Naive B cell (primary cell): ENCODE results near the gene VIP. TPM values are rescaled to one million over a fixed set of nuclear protein-coding genes. Genes with fewer than 3 reads are reported as not detected.
A peak's percentile ranks its signal among the peaks of the same experiment; 100 is the strongest.

Experiments
- ATAC-seq, 2 donors: fragments of 150-1000 bp; cut with Tn5 transposase; 2 replicates each; pipeline ENCODE4 v1.10.0; 2021; ENCODE audit warnings: low read depth in 2 of 2, mild to moderate bottlenecking in 2 of 2, moderate library complexity in 2 of 2
- DNase-seq: peaks from one replicate; pipeline ENCODE4 v3.0.0; 2022
- H3K27ac Mint-ChIP-seq, 6 donors: one replicate each; pipeline ENCODE4 v1.8.0; 2020 to 2022; ENCODE audit warnings: mild to moderate bottlenecking in 6 of 6, mixed read lengths in 6 of 6, moderate library complexity in 5 of 6, inconsistent platforms in 2 of 6
- H3K27me3 Mint-ChIP-seq, 3 donors: one replicate each; pipeline ENCODE4 v1.8.0; 2021 to 2022; ENCODE audit warnings: mixed read lengths in 3 of 3, mild to moderate bottlenecking in 1 of 3
- H3K36me3 Mint-ChIP-seq, 2 donors: one replicate each; pipeline ENCODE4 v1.8.0; 2020 to 2022; ENCODE audit warnings: mixed read lengths in 2 of 2, inconsistent platforms in 1 of 2, mild to moderate bottlenecking in 1 of 2
- H3K4me1 Mint-ChIP-seq, 3 donors: one replicate each; pipeline ENCODE4 v1.8.0; 2020 to 2022; ENCODE audit warnings: mixed read lengths in 3 of 3, inconsistent platforms in 1 of 3, mild to moderate bottlenecking in 1 of 3, moderate library complexity in 1 of 3
- H3K4me3 Mint-ChIP-seq, 8 donors: one replicate each; pipeline ENCODE4 v1.8.0; 2020 to 2022; ENCODE audit warnings: mild to moderate bottlenecking in 8 of 8, mixed read lengths in 8 of 8, moderate library complexity in 8 of 8, inconsistent platforms in 2 of 8
- H3K9me3 Mint-ChIP-seq, 7 donors: one replicate each; pipeline ENCODE4 v1.8.0; 2020 to 2022; ENCODE audit warnings: mixed read lengths in 7 of 7, mild to moderate bottlenecking in 5 of 7, inconsistent platforms in 2 of 7, moderate library complexity in 1 of 7
- polyA plus RNA-seq, 6 donors: library from polyadenylated mRNA; unstranded; fragments of 300-500 nt; fragmentation: Illumina TruSeq; gene quantifications; one replicate each; pipeline ENCODE4 v1.2.3, GENCODE V29; 2021; ENCODE audit warnings: low read depth in 6 of 6

The VIP gene
- polyA plus RNA-seq, 6 donors from 2014 or later, result not detected

DNA sequence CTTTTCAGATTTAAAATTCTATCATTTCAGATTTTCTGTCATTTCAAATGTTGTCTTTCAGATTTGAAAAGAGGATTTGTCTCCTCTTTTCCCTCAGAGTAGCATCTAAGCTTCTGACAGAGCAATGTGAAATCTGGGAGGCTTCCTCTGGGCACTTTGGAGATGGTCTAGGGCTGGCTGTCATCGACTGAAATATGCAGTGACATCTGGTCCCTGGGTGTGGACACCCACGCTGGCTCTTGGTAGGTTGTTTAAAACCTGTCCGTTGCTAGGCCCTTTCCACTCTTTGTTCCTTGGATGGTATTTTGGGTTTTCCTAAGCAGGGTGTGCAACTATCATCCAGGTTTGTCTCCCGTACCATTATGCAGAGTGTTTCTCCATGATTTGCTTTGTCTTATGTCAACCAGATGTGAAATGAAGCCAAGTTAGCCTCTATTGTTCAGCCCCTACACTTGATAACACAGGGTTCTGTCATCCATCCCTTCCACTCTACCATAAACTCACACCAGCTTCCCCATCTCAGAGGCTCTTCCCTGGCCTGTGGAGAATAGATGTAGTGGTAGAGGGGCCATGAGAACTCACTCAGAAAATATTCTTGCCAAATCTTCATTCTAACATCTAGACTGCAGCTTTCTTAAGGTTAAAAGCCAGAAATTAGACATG lies 5.0 kb upstream of the VIP start:
- ATAC-seq (no peak), DNase-seq (no peak)
- Mint-ChIP-seq H3K4me1 (no peaks in the 10 kb centered on the region), H3K27me3 (peaks cover 0 to 8% (median 6%) of the 10 kb centered on the region in 3 donors), H3K9me3 (peaks cover 0 to 1% (median 0%) of the 10 kb centered on the region in 7 donors), H3K27ac (no peak overlapping the region), H3K36me3 (no peaks in the 10 kb centered on the region), H3K4me3 (no peak overlapping the region)

GRCh38 chr6:152746172-152746553 lies 4.4 kb upstream of the VIP start:
- Mint-ChIP-seq H3K9me3 (peaks cover 0 to 1% (median 0%) of the 10 kb centered on the region in 7 donors), H3K27me3 (peaks cover 0 to 8% (median 4%) of the 10 kb centered on the region in 3 donors), H3K27ac (no peak overlapping the region), H3K36me3 (no peaks in the 10 kb centered on the region), H3K4me3 (no peak overlapping the region), H3K4me1 (no peaks in the 10 kb centered on the region)
- ATAC-seq (no peak), DNase-seq (no peak)

DNA sequence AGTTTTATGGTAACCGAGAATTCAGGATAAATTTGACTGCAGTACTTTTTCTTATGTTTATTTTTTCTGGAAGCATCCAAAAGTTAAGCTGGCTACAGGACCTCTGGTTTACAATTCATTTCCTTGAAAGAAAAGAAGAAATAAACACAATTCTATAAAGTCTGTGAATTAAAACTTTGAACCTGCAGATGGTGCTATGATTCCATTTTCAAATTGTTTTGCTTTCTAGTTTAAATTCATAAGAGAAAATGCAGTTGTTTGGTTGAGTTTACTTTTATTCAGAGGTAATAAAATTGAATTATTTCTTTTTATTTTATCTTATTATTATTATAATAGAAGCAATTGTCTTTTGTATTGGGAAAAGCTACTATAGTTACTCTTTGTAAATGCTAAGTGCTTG lies 1.8 kb upstream of the VIP start:
- peaks cover 0 to 8% (median 0%) of the 10 kb centered on the region in 3 donors for H3K27me3 Mint-ChIP-seq
- H3K27ac Mint-ChIP-seq, result no peak overlapping the region
- DNase-seq (no peak), ATAC-seq (no peak)
- no peaks in the 10 kb centered on the region for H3K9me3 Mint-ChIP-seq
- H3K4me3 Mint-ChIP-seq, result no peak overlapping the region
- H3K4me1 Mint-ChIP-seq, result no peaks in the 10 kb centered on the region
- no peaks in the 10 kb centered on the region for H3K36me3 Mint-ChIP-seq

- Mint-ChIP-seq H3K27ac (no peak overlapping the region), H3K36me3 (no peaks in the 10 kb centered on the region), H3K4me3 (no peak overlapping the region), H3K4me1 (no peaks in the 10 kb centered on the region), H3K9me3 (no peaks in the 10 kb centered on the region), H3K27me3 (peaks cover 0 to 3% (median 0%) of the 10 kb centered on the region in 3 donors)
- ATAC-seq (no peak), DNase-seq (no peak)
Observed at GRCh38 chr6:152749336-152749735, 1.3 kb upstream of the VIP start.

GRCh38 chr6:152765331-152765730 lies 14.7 kb downstream of the VIP start:
- H3K4me3 Mint-ChIP-seq, result no peak overlapping the region
- no peak overlapping the region for H3K27ac Mint-ChIP-seq
- no peaks in the 10 kb centered on the region for H3K4me1 Mint-ChIP-seq
- H3K36me3 Mint-ChIP-seq, result no peaks in the 10 kb centered on the region
- DNase-seq, result no peak
- no peak for ATAC-seq
- no peaks in the 10 kb centered on the region for H3K27me3 Mint-ChIP-seq
- H3K9me3 Mint-ChIP-seq, result no peaks in the 10 kb centered on the region

DNA sequence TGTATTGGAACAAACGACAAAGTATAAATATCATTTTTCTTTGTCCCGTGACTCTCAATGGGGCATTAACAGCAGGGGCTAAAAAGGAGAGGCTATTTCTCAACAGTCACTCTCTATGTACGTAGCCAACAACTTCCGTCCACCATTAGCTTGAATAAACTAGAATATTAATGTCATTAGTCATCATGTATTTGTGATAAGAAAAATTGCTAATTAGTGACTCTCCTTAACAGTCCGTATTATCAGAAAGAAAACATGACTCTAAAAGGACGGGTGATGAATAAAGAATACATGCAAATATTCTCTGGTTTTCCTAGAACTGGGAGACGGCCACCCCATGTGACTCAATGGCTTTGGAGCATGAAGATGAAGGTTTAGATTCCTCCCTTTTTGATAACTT lies 18.6 kb downstream of the VIP start:
- no peak overlapping the region for H3K27ac Mint-ChIP-seq
- ATAC-seq (no peak), DNase-seq (no peak)
- no peaks in the 10 kb centered on the region for H3K36me3 Mint-ChIP-seq
- peaks cover 0 to 3% (median 0%) of the 10 kb centered on the region in 7 donors for H3K9me3 Mint-ChIP-seq
- H3K4me1 Mint-ChIP-seq, result no peaks in the 10 kb centered on the region
- no peak overlapping the region for H3K4me3 Mint-ChIP-seq
- peaks cover 0 to 7% (median 0%) of the 10 kb centered on the region in 3 donors for H3K27me3 Mint-ChIP-seq

GRCh38 chr6:152769993-152770392 lies 19.4 kb downstream of the VIP start:
- no peaks in the 10 kb centered on the region for H3K36me3 Mint-ChIP-seq
- H3K27ac Mint-ChIP-seq, result no peak overlapping the region
- ATAC-seq (no peak), DNase-seq (no peak)
- no peak overlapping the region for H3K4me3 Mint-ChIP-seq
- no peaks in the 10 kb centered on the region for H3K4me1 Mint-ChIP-seq
- peaks cover 0 to 7% (median 0%) of the 10 kb centered on the region in 3 donors for H3K27me3 Mint-ChIP-seq
- H3K9me3 Mint-ChIP-seq, result peaks cover 0 to 3% (median 0%) of the 10 kb centered on the region in 7 donors

GRCh38 chr6:152771061-152771687 lies 20.6 kb downstream of the VIP start:
- no peaks in the 10 kb centered on the region for H3K36me3 Mint-ChIP-seq
- H3K4me1 Mint-ChIP-seq, result no peaks in the 10 kb centered on the region
- DNase-seq (no peak), ATAC-seq (no peak)
- H3K4me3 Mint-ChIP-seq, result no peak overlapping the region
- H3K27ac Mint-ChIP-seq, result peak overlapping the region in 1 of 6 donors; percentile 10
- peaks cover 0 to 3% (median 0%) of the 10 kb centered on the region in 7 donors for H3K9me3 Mint-ChIP-seq
- H3K27me3 Mint-ChIP-seq, result peaks cover 0 to 7% (median 0%) of the 10 kb centered on the region in 3 donors

DNA sequence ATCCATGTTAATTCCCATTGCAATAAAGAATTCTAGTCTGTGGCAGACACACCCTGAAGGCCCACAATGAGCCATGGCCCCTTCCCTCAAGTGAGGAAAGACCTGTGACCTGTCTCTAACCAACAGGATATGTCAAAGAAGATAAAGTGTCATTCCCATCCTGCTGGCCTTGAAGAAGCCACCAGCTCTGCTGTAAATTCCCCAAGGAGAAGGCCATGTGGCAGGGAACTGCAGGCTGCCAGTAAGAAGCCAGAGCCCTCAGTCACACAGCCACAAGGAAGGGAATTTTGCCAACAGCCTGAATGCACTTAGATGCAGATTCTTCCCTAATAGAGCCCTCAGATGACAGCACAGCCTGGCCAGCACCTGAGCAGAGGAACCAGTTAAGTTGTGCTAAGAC lies 24.8 kb downstream of the VIP start:
- H3K27ac Mint-ChIP-seq, result no peak overlapping the region

GRCh38 chr6:152776833-152777232 lies 26.2 kb downstream of the VIP start:
- Mint-ChIP-seq H3K9me3 (peaks cover 0 to 9% (median 4%) of the 10 kb centered on the region in 7 donors), H3K4me3 (no peak overlapping the region), H3K27ac (no peak overlapping the region), H3K27me3 (no peaks in the 10 kb centered on the region), H3K36me3 (no peaks in the 10 kb centered on the region), H3K4me1 (no peaks in the 10 kb centered on the region)
- no peak for DNase-seq
- no peak for ATAC-seq

More for the DNA sequence above, 24.8 kb downstream of the VIP start:
- Mint-ChIP-seq H3K4me1 (no peaks in the 10 kb centered on the region), H3K9me3 (peaks cover 0 to 9% (median 4%) of the 10 kb centered on the region in 7 donors), H3K27me3 (peaks cover 0 to 7% (median 0%) of the 10 kb centered on the region in 3 donors), H3K4me3 (no peak overlapping the region), H3K36me3 (no peaks in the 10 kb centered on the region)
- ATAC-seq, result no peak
- DNase-seq, result no peak

DNA sequence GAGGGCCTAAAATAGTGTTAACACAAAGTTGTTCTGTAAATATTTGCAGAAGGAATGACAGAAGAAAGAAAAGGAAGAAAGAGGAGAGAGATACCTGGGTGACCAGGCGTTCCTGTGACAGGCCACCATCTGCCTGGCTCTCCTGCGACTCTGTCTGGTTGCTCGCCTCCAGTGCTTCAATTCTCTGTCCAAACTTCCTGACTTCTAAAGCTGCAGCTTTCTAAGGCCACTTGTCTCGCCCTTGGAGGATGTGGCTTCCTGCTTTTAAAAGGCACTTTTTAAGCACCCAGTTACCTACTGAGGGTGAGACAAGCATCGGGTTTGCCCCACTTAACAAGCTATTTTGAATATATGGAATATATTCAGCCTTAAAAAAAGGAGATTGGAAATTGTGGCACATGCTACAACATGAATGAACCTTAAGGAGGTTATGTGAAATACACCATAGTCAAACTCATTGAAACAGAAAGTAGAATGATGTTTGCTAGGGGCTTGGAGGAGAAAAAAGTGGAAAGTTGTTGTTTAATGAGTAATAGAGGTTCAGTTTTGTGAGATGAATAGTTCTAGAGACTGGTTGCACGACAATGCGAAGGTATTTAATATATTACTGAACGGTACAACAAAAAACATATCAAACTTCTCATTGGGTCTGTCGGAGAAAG lies 32.8 kb downstream of the VIP start:
- ATAC-seq (no peak), DNase-seq (no peak)
- Mint-ChIP-seq H3K4me3 (no peak overlapping the region), H3K4me1 (no peaks in the 10 kb centered on the region), H3K27ac (no peak overlapping the region), H3K27me3 (no peaks in the 10 kb centered on the region), H3K36me3 (no peaks in the 10 kb centered on the region), H3K9me3 (peaks cover 0 to 9% (median 4%) of the 10 kb centered on the region in 7 donors)

GRCh38 chr6:152794696-152795095 lies 44.1 kb downstream of the VIP start:
- peaks cover 0 to 7% (median 0%) of the 10 kb centered on the region in 7 donors for H3K9me3 Mint-ChIP-seq
- no peaks in the 10 kb centered on the region for H3K36me3 Mint-ChIP-seq
- no peak overlapping the region for H3K4me3 Mint-ChIP-seq
- peaks cover 0 to 7% (median 4%) of the 10 kb centered on the region in 3 donors for H3K27me3 Mint-ChIP-seq
- no peaks in the 10 kb centered on the region for H3K4me1 Mint-ChIP-seq
- no peak overlapping the region for H3K27ac Mint-ChIP-seq
- DNase-seq, result no peak
- no peak for ATAC-seq

- H3K36me3 Mint-ChIP-seq, result no peaks in the 10 kb centered on the region
- H3K4me3 Mint-ChIP-seq, result no peak overlapping the region
- H3K4me1 Mint-ChIP-seq, result no peaks in the 10 kb centered on the region
- ATAC-seq (no peak), DNase-seq (no peak)
- H3K27me3 Mint-ChIP-seq, result no peaks in the 10 kb centered on the region
- H3K27ac Mint-ChIP-seq, result no peak overlapping the region
- peaks cover 0 to 10% (median 7%) of the 10 kb centered on the region in 7 donors for H3K9me3 Mint-ChIP-seq
Observed at GRCh38 chr6:152804150-152804549, 53.6 kb downstream of the VIP start.
